ENCODE data around the gene OTOG. TPM values are rescaled to one million over a fixed set of nuclear protein-coding genes. Genes with fewer than 3 reads are reported as not detected.

OTOG gene
- total and polyA plus RNA-seq, 2 of the 8 experiments (the other 6 are each of a cell fraction or from before 2014, with no cell fraction given) = 0.41 to 1.5 TPM

GRCh38 chr11:17696741-17697140 is 149.7 kb downstream of the OTOG start:
- no peak overlapping the region for H2AFZ ChIP-seq (ENCODE audit: low read length)
- POLR2A ChIA-PET (ENCODE audit: partially characterized antibody) = no interaction called here
- TF ChIP-seq CBX8 (IDR thresholded peaks at IDR 0.05; ENCODE audit: borderline replicate concordance, low read depth, low read length) (no peak), NRF1 (IDR thresholded peaks at IDR 0.05; ENCODE audit: low read depth, low read length) (no peak), ATF2 (IDR thresholded peaks at IDR 0.05; ENCODE audit: low read length) (no peak), NANOG (IDR thresholded peaks at IDR 0.05; ENCODE audit: insufficient read depth, low read depth, low read length, poor library complexity, severe bottlenecking) (no peak), RAD21 (IDR thresholded peaks at IDR 0.05 in 1 of 2, conservative IDR thresholded peaks at IDR 0.05 in 1 of 2; ENCODE audit: low read depth in 2 of 2, low read length in 2 of 2) (no peak)
- 92% methylated on average over 5 of the region's 5 CpGs; no CpG with 5 or more reads in 1 of the 2 experiments for WGBS, 2 experiments (ENCODE audit: extremely low coverage in 1 of 2, insufficient coverage in 1 of 2, insufficient read length in 1 of 2, insufficient replicate concordance in 2 of 2, low coverage in 1 of 2, low lambda C conversion rate in 2 of 2, missing lambda C conversion rate in 1 of 2)
- no peak overlapping the region for H3K4ac ChIP-seq (replicated peaks; ENCODE audit: insufficient read length, low read depth, low read length)
- no peak overlapping the region for H4K91ac ChIP-seq (replicated peaks; ENCODE audit: insufficient read length, low read length)
- no peak overlapping the region for H2BK20ac ChIP-seq (ENCODE audit: low read length)
- H3K23me2 ChIP-seq (ENCODE audit: low read depth, low read length) = no peaks in the 10 kb centered on the region; the same call in 1 of the 2 replicates
- H2AK5ac ChIP-seq (ENCODE audit: low read depth, low read length) = no peak overlapping the region
- FAIRE-seq (no peak), DNase-seq (ENCODE audit: low read depth in 1 of 2, low spot score in 2 of 2) (no peak)
- no peak overlapping the region for H2BK5ac ChIP-seq (ENCODE audit: low read depth, low read length)
- H3K4me3 ChIP-seq (ENCODE audit: extremely low read depth in 1 of 4, insufficient read depth in 2 of 4, low read depth in 3 of 4, low read length in 4 of 4) = no peak overlapping the region
- H3K9ac ChIP-seq (replicated peaks in 1 of 4; ENCODE audit: extremely low read depth in 1 of 4, low read depth in 3 of 4, low read length in 3 of 4) = no peak overlapping the region
- no peaks in the 10 kb centered on the region for H3K79me1 ChIP-seq (ENCODE audit: low read depth, low read length)
- CTCF ChIA-PET (ENCODE audit: partially characterized antibody) = interaction anchor here (0.9 to 3.1 kb wide), 9 partner anchors 13 to 282 kb away, joined by 3 to 11 read pairs (median 3); no protein-coding TSS in a partner anchor
- peaks cover 5 to 33% (median 29%) of the 10 kb centered on the region in 4 experiments for H3K27me3 ChIP-seq (replicated peaks in 1 of 4; ENCODE audit: control insufficient read depth in 3 of 4, extremely low read depth in 1 of 4, insufficient read depth in 3 of 4, low read length in 3 of 4)
- H3K18ac ChIP-seq (ENCODE audit: extremely low read depth, low read length) = no peak overlapping the region
- no peak overlapping the region for H4K5ac ChIP-seq (ENCODE audit: insufficient read length, low read depth, low read length)
- no peak overlapping the region for H3K23ac ChIP-seq (ENCODE audit: insufficient read length)
- H3K9me3 ChIP-seq (ENCODE audit: insufficient read depth in 2 of 2, low read depth in 1 of 2, low read length in 1 of 2) = no peaks in the 10 kb centered on the region
- H3K56ac ChIP-seq (replicated peaks; ENCODE audit: insufficient read length, low read depth, low read length) = no peak overlapping the region
- H3K14ac ChIP-seq (ENCODE audit: insufficient read length) = no peak overlapping the region
- H2BK15ac ChIP-seq (ENCODE audit: low read length) = no peak overlapping the region
- no peak overlapping the region; a peak in 1 of 4 replicates for H3K4me2 ChIP-seq (ENCODE audit: insufficient read depth in 1 of 2, low read depth in 2 of 2, low read length in 2 of 2)
- H2BK12ac ChIP-seq (ENCODE audit: low read depth, low read length) = no peak overlapping the region
- no peaks in the 10 kb centered on the region for H3K36me3 ChIP-seq (ENCODE audit: control insufficient read depth in 2 of 4, insufficient read depth in 4 of 4, low read length in 3 of 4)
- peaks cover 0 to 2% of the 10 kb centered on the region in 2 experiments for H4K20me1 ChIP-seq (replicated peaks in 1 of 2; ENCODE audit: control insufficient read depth in 1 of 2, insufficient read depth in 2 of 2, low read length in 2 of 2)
- no peak overlapping the region for H3K27ac ChIP-seq (ENCODE audit: low read depth, low read length)
- no peaks in the 10 kb centered on the region for H3K79me2 ChIP-seq (ENCODE audit: control insufficient read depth in 1 of 2, insufficient read depth in 2 of 2, low read length in 2 of 2)
- no peaks in the 10 kb centered on the region; a peak in 2 of 7 replicates for H3K4me1 ChIP-seq (replicated peaks in 1 of 4; ENCODE audit: control insufficient read depth in 3 of 4, insufficient read depth in 4 of 4, low read length in 3 of 4)
- H4K8ac ChIP-seq (ENCODE audit: extremely low read depth, insufficient read depth, low read length) = no peak overlapping the region
- H2BK120ac ChIP-seq (replicated peaks; ENCODE audit: low read depth, low read length) = no peak overlapping the region
